GM20000 (cell line): ENCODE data around the gene ACCS.

Source experiments
- DNase-seq: peaks from one replicate; pipeline ENCODE4 v3.0.0; 2012; ENCODE audit warnings: low spot score
- CTCF ChIP-seq: IDR thresholded peaks from 2 replicates; pipeline ENCODE4 v1.5.1; 2012; ENCODE audit warnings: mild to moderate bottlenecking, control low read depth; ENCODE audit errors: extremely low read depth, missing control alignments

ACCS gene

GRCh38 chr11:44116234-44116830, 50.3 kb downstream of the ACCS start:
- DNase-seq = no peak

GRCh38 chr11:44120169-44120568, 54.1 kb downstream of the ACCS start:
- no peak for DNase-seq
- no peak for TF ChIP-seq CTCF

More at GRCh38 chr11:44116234-44116830, 50.3 kb downstream of the ACCS start:
- no peak for TF ChIP-seq CTCF

- no peak for TF ChIP-seq CTCF
- no peak for DNase-seq
Measured at GRCh38 chr11:44125598-44125997, 59.5 kb downstream of the ACCS start.

GRCh38 chr11:44126304-44126703, 60.2 kb downstream of the ACCS start:
- TF ChIP-seq CTCF = no peak
- no peak for DNase-seq

GRCh38 chr11:44127130-44127529, 61.1 kb downstream of the ACCS start:
- no peak for TF ChIP-seq CTCF
- DNase-seq = no peak

- DNase-seq = no peak
- TF ChIP-seq CTCF = no peak
Measured at GRCh38 chr11:44128729-44129128, 62.7 kb downstream of the ACCS start.

- no peak for DNase-seq
- no peak for TF ChIP-seq CTCF
Measured at GRCh38 chr11:44130751-44131150, 64.7 kb downstream of the ACCS start.
